Activated T-cell treated with anti-CD3 and anti-CD28 coated beads, Interleukin-2, amount 50 U/mL, for 24 hours (primary cell): ENCODE measurements around the gene TNRC18.

Experiments
- DNase-seq: peaks from one replicate; pipeline ENCODE4 v3.0.0-alpha.2; 2020
- H3K27ac Mint-ChIP-seq: 2 replicates; pipeline ENCODE4 v1.8.0; 2020; ENCODE audit warnings: mild to moderate bottlenecking, mixed read lengths
- H3K27me3 Mint-ChIP-seq: 2 replicates; pipeline ENCODE4 v1.8.0; 2020; ENCODE audit warnings: mixed read lengths
- H3K36me3 Mint-ChIP-seq: 2 replicates; pipeline ENCODE4 v1.8.0; 2020; ENCODE audit warnings: low read depth, mixed read lengths
- H3K4me1 Mint-ChIP-seq: 2 replicates; pipeline ENCODE4 v1.8.0; 2020; ENCODE audit warnings: low read depth, mixed read lengths
- H3K4me3 Mint-ChIP-seq: 2 replicates; pipeline ENCODE4 v1.8.0; 2020; ENCODE audit warnings: mild to moderate bottlenecking, moderate library complexity, mixed read lengths
- H3K9me3 Mint-ChIP-seq: 2 replicates; pipeline ENCODE4 v1.8.0; 2020; ENCODE audit warnings: mixed read lengths

The TNRC18 gene

GRCh38 chr7:5388273-5388901, 35.2 kb downstream of the TNRC18 start:
- Mint-ChIP-seq H3K9me3 (no peaks in the 10 kb centered on the region), H3K36me3 (peaks cover 62% of the 10 kb centered on the region), H3K4me1 (peaks cover 21% of the 10 kb centered on the region), H3K4me3 (no peak overlapping the region), H3K27me3 (no peaks in the 10 kb centered on the region), H3K27ac (no peak overlapping the region)
- no peak for DNase-seq

GRCh38 chr7:5387711-5388245, 35.9 kb downstream of the TNRC18 start:
- Mint-ChIP-seq H3K9me3 (no peaks in the 10 kb centered on the region), H3K4me3 (no peak overlapping the region), H3K27ac (no peak overlapping the region)

GRCh38 chr7:5384618-5385017, 39.0 kb downstream of the TNRC18 start:
- Mint-ChIP-seq H3K27me3 (no peaks in the 10 kb centered on the region), H3K36me3 (peaks cover 44% of the 10 kb centered on the region), H3K4me3 (no peak overlapping the region), H3K9me3 (no peaks in the 10 kb centered on the region), H3K27ac (no peak overlapping the region), H3K4me1 (peaks cover 36% of the 10 kb centered on the region)
- no peak for DNase-seq

More at GRCh38 chr7:5387711-5388245, 35.9 kb downstream of the TNRC18 start:
- peaks cover 61% of the 10 kb centered on the region for H3K36me3 Mint-ChIP-seq
- H3K27me3 Mint-ChIP-seq, result no peaks in the 10 kb centered on the region
- H3K4me1 Mint-ChIP-seq, result peaks cover 23% of the 10 kb centered on the region
- DNase-seq, result no peak

GRCh38 chr7:5383314-5384098, 40.1 kb downstream of the TNRC18 start:
- Mint-ChIP-seq H3K36me3 (peaks cover 39% of the 10 kb centered on the region), H3K27ac (no peak overlapping the region), H3K9me3 (no peaks in the 10 kb centered on the region), H3K27me3 (no peaks in the 10 kb centered on the region), H3K4me3 (no peak overlapping the region), H3K4me1 (peaks cover 36% of the 10 kb centered on the region)
- DNase-seq, result no peak

GRCh38 chr7:5382281-5382892, 41.2 kb downstream of the TNRC18 start:
- no peak for DNase-seq
- no peaks in the 10 kb centered on the region for H3K27me3 Mint-ChIP-seq
- no peak overlapping the region for H3K27ac Mint-ChIP-seq
- no peak overlapping the region for H3K4me3 Mint-ChIP-seq
- H3K9me3 Mint-ChIP-seq, result no peaks in the 10 kb centered on the region
- peaks cover 35% of the 10 kb centered on the region for H3K4me1 Mint-ChIP-seq
- H3K36me3 Mint-ChIP-seq, result peaks cover 39% of the 10 kb centered on the region

- no peak for DNase-seq
- H3K27ac Mint-ChIP-seq, result no peak overlapping the region
- no peaks in the 10 kb centered on the region for H3K9me3 Mint-ChIP-seq
- H3K27me3 Mint-ChIP-seq, result no peaks in the 10 kb centered on the region
- peaks cover 35% of the 10 kb centered on the region for H3K36me3 Mint-ChIP-seq
- H3K4me3 Mint-ChIP-seq, result no peak overlapping the region
- peaks cover 31% of the 10 kb centered on the region for H3K4me1 Mint-ChIP-seq
Measured at GRCh38 chr7:5381071-5381772, 42.4 kb downstream of the TNRC18 start.

- Mint-ChIP-seq H3K4me1 (peaks cover 31% of the 10 kb centered on the region), H3K36me3 (peaks cover 38% of the 10 kb centered on the region), H3K4me3 (no peak overlapping the region), H3K27me3 (no peaks in the 10 kb centered on the region), H3K27ac (no peak overlapping the region), H3K9me3 (no peaks in the 10 kb centered on the region)
- DNase-seq, result no peak
Measured at GRCh38 chr7:5380350-5381070, 43.1 kb downstream of the TNRC18 start.

GRCh38 chr7:5379546-5379945, 44.1 kb downstream of the TNRC18 start:
- H3K27ac Mint-ChIP-seq, result no peak overlapping the region
- H3K4me3 Mint-ChIP-seq, result no peak overlapping the region
- H3K9me3 Mint-ChIP-seq, result no peaks in the 10 kb centered on the region
- H3K36me3 Mint-ChIP-seq, result peaks cover 42% of the 10 kb centered on the region
- peaks cover 26% of the 10 kb centered on the region for H3K4me1 Mint-ChIP-seq
- no peak for DNase-seq
- no peaks in the 10 kb centered on the region for H3K27me3 Mint-ChIP-seq

GRCh38 chr7:5377816-5378215, 45.8 kb downstream of the TNRC18 start:
- Mint-ChIP-seq H3K4me1 (peaks cover 16% of the 10 kb centered on the region), H3K27me3 (no peaks in the 10 kb centered on the region), H3K4me3 (no peak overlapping the region), H3K36me3 (peaks cover 45% of the 10 kb centered on the region), H3K27ac (no peak overlapping the region), H3K9me3 (no peaks in the 10 kb centered on the region)
- DNase-seq, result no peak

- DNase-seq, result no peak
- no peak overlapping the region for H3K4me3 Mint-ChIP-seq
Measured at GRCh38 chr7:5377279-5377678, 46.4 kb downstream of the TNRC18 start.

GRCh38 chr7:5375925-5376324, 47.7 kb downstream of the TNRC18 start:
- Mint-ChIP-seq H3K27me3 (no peaks in the 10 kb centered on the region), H3K36me3 (peaks cover 55% of the 10 kb centered on the region), H3K9me3 (no peaks in the 10 kb centered on the region), H3K4me3 (no peak overlapping the region), H3K4me1 (peaks cover 3% of the 10 kb centered on the region), H3K27ac (no peak overlapping the region)
- no peak for DNase-seq

More at GRCh38 chr7:5377279-5377678, 46.4 kb downstream of the TNRC18 start:
- Mint-ChIP-seq H3K27ac (no peak overlapping the region), H3K36me3 (peaks cover 48% of the 10 kb centered on the region), H3K27me3 (no peaks in the 10 kb centered on the region), H3K4me1 (peaks cover 12% of the 10 kb centered on the region), H3K9me3 (no peaks in the 10 kb centered on the region)

GRCh38 chr7:5374464-5374863, 49.2 kb downstream of the TNRC18 start:
- peaks cover 64% of the 10 kb centered on the region for H3K36me3 Mint-ChIP-seq

GRCh38 chr7:5373300-5373699, 50.3 kb downstream of the TNRC18 start:
- H3K27ac Mint-ChIP-seq, result no peak overlapping the region
- no peak for DNase-seq
- no peaks in the 10 kb centered on the region for H3K9me3 Mint-ChIP-seq
- H3K4me3 Mint-ChIP-seq, result no peak overlapping the region
- H3K27me3 Mint-ChIP-seq, result no peaks in the 10 kb centered on the region
- peaks cover 4% of the 10 kb centered on the region for H3K4me1 Mint-ChIP-seq
- H3K36me3 Mint-ChIP-seq, result peaks cover 74% of the 10 kb centered on the region

More at GRCh38 chr7:5374464-5374863, 49.2 kb downstream of the TNRC18 start:
- Mint-ChIP-seq H3K9me3 (no peaks in the 10 kb centered on the region), H3K4me1 (peaks cover 3% of the 10 kb centered on the region), H3K27me3 (no peaks in the 10 kb centered on the region), H3K27ac (no peak overlapping the region), H3K4me3 (no peak overlapping the region)
- DNase-seq, result no peak
